GM23248 (cell line): Measurements from ENCODE around the gene RASIP1. TPM values are rescaled to one million over a fixed set of nuclear protein-coding genes. Genes with fewer than 3 reads are reported as not detected.
A peak's percentile ranks its signal among the peaks of the same experiment; 100 is the strongest.

Experiments
- DNase-seq: peaks from one replicate; pipeline ENCODE4 v3.0.0-alpha.2; 2015
- H2AFZ ChIP-seq: fragments of 200-600 bp; sonication (generic); 2 replicates; pipeline ENCODE4 v1.6.1; 2016; ENCODE audit warnings: antibody characterized with exemption
- H3F3A ChIP-seq: fragments of 200-600 bp; sonication (generic); 2 replicates; pipeline ENCODE4 v1.6.1; 2016; ENCODE audit warnings: mild to moderate bottlenecking, antibody characterized with exemption, mixed run types; ENCODE audit not compliant: insufficient read depth
- H3K27ac ChIP-seq: fragments of 200-600 bp; sonication (generic); 2 replicates; pipeline ENCODE4 v1.5.1; 2016; ENCODE audit warnings: mild to moderate bottlenecking
- H3K27me3 ChIP-seq: fragments of 200-600 bp; sonication (generic); replicated peaks from 2 replicates; pipeline ENCODE4 v1.6.1; 2016; ENCODE audit warnings: mild to moderate bottlenecking; ENCODE audit not compliant: insufficient read depth
- H3K36me3 ChIP-seq: fragments of 200-600 bp; sonication (generic); 2 replicates; pipeline ENCODE4 v1.6.1; 2016; ENCODE audit warnings: low read depth, mild to moderate bottlenecking
- H3K4me1 ChIP-seq: fragments of 200-600 bp; sonication (generic); 2 replicates; pipeline ENCODE4 v1.6.1; 2016; ENCODE audit warnings: mild to moderate bottlenecking; ENCODE audit not compliant: insufficient read depth
- H3K4me2 ChIP-seq: fragments of 200-600 bp; sonication (generic); one replicate; pipeline ENCODE4 v1.6.1; 2016; ENCODE audit warnings: mild to moderate bottlenecking; ENCODE audit not compliant: unreplicated experiment
- H3K4me3 ChIP-seq: fragments of 200-600 bp; sonication (generic); 2 replicates; pipeline ENCODE4 v1.5.1; 2016; ENCODE audit warnings: mild to moderate bottlenecking
- H3K79me2 ChIP-seq: fragments of 200-600 bp; sonication (generic); 2 replicates; pipeline ENCODE4 v1.6.1; 2016; ENCODE audit warnings: mild to moderate bottlenecking; ENCODE audit not compliant: insufficient read depth
- H3K9ac ChIP-seq: fragments of 200-600 bp; sonication (generic); 2 replicates; pipeline ENCODE4 v1.6.1; 2016; ENCODE audit warnings: mild to moderate bottlenecking
- H3K9me2 ChIP-seq: fragments of 200-600 bp; sonication (generic); 2 replicates; pipeline ENCODE4 v1.6.1; 2016; ENCODE audit warnings: mixed run types, mild to moderate bottlenecking, moderate library complexity; ENCODE audit not compliant: insufficient read depth
- H3K9me3 ChIP-seq: fragments of 200-600 bp; sonication (generic); one replicate; pipeline ENCODE4 v1.6.1; 2017; ENCODE audit warnings: low read depth
- H4K20me1 ChIP-seq: fragments of 200-600 bp; sonication (generic); 2 replicates; pipeline ENCODE4 v1.6.0; 2016; ENCODE audit not compliant: insufficient read depth
- EZH2 ChIP-seq: fragments of 200-600 bp; sonication (generic); IDR thresholded peaks from 2 replicates; pipeline ENCODE4 v1.6.1; 2018; ENCODE audit warnings: antibody characterized with exemption, mild to moderate bottlenecking; ENCODE audit not compliant: insufficient read depth, poor library complexity, severe bottlenecking
- EZH2phosphoT487 ChIP-seq: fragments of 200-600 bp; sonication (generic); IDR thresholded peaks from 2 replicates; pipeline ENCODE4 v1.6.1; 2018; ENCODE audit warnings: antibody characterized with exemption, moderate library complexity, mild to moderate bottlenecking, low read depth; ENCODE audit not compliant: insufficient read depth
- WGBS, 2 experiments: methylation state at CpG; one replicate each; pipeline ENCODE4 v1.1.6; 2015 to 2017; ENCODE audit warnings: low lambda C conversion rate in 2 of 2, low coverage in 1 of 2; ENCODE audit errors: missing lambda C conversion rate in 2 of 2; 5-methylcytosine and 5-hydroxymethylcytosine counted together
- in situ Hi-C: fragments of 300-500 bp; cut with MboI; formaldehyde crosslinking; loops from 2 replicates; pipeline ENCODE4 v1.15.0; 2020
- polyA plus RNA-seq: library from polyadenylated mRNA; unstranded; fragments of >200 nt; fragmentation: Nextera tagmentation; extraction: Ambion mirVana; gene quantifications from 2 replicates; pipeline ENCODE4 v1.2.1, GENCODE V29; 2016
- total RNA-seq: library from RNA; depleted of rRNA; stranded (reverse); fragments of >200 nt; shearing (Covaris generic); gene quantifications from 2 replicates; pipeline ENCODE4 v1.2.3, GENCODE V29; 2014

RASIP1 gene
- total and polyA plus RNA-seq, 2 experiments from 2014 or later, result 0.09 TPM; not detected in 1

GRCh38 chr19:48760504-48761205, 20.2 kb upstream of the RASIP1 start:
- Histone ChIP-seq H3K9me2 (no peaks in the 10 kb centered on the region), H3K27me3 (peaks cover 11% of the 10 kb centered on the region; the same call in 1 of the 2 replicates), H2AFZ (no peak overlapping the region), H3F3A (no peaks in the 10 kb centered on the region), H3K79me2 (no peaks in the 10 kb centered on the region), H3K9me3 (no peaks in the 10 kb centered on the region), H3K27ac (no peak overlapping the region), H3K4me1 (no peaks in the 10 kb centered on the region), H3K4me3 (no peak overlapping the region), H3K36me3 (no peaks in the 10 kb centered on the region), H3K4me2 (no peak overlapping the region), H4K20me1 (no peaks in the 10 kb centered on the region), H3K9ac (no peak overlapping the region)
- in situ Hi-C loops, result no loop called here
- peak; percentile 34 for DNase-seq
- WGBS, 2 experiments, result 45% methylated on average over 16 of the region's 16 CpGs
- TF ChIP-seq EZH2phosphoT487 (no peak), EZH2 (no peak)

- no peak overlapping the region for H3K9ac ChIP-seq
- no peak overlapping the region for H3K4me3 ChIP-seq
- no peaks in the 10 kb centered on the region for H3K4me1 ChIP-seq
- no peaks in the 10 kb centered on the region for H4K20me1 ChIP-seq
- H2AFZ ChIP-seq, result no peak overlapping the region
- no peak for TF ChIP-seq EZH2
- TF ChIP-seq EZH2phosphoT487, result no peak
- H3F3A ChIP-seq, result no peaks in the 10 kb centered on the region
- no peak for DNase-seq
- in situ Hi-C loops, result no loop called here
- H3K4me2 ChIP-seq, result no peak overlapping the region
- WGBS, 2 experiments, result 78 to 86% methylated on average over 4 to 13 of the region's 14 CpGs
- no peaks in the 10 kb centered on the region for H3K36me3 ChIP-seq
- no peaks in the 10 kb centered on the region for H3K79me2 ChIP-seq
- no peaks in the 10 kb centered on the region for H3K9me2 ChIP-seq
- no peak overlapping the region for H3K27ac ChIP-seq
- no peaks in the 10 kb centered on the region for H3K9me3 ChIP-seq
- peaks cover 14% of the 10 kb centered on the region for H3K27me3 ChIP-seq
Observed at GRCh38 chr19:48757741-48758144, 17.3 kb upstream of the RASIP1 start.

GRCh38 chr19:48757089-48757675, 16.8 kb upstream of the RASIP1 start:
- H2AFZ ChIP-seq, result no peak overlapping the region
- no peaks in the 10 kb centered on the region for H3K79me2 ChIP-seq
- no peaks in the 10 kb centered on the region for H3F3A ChIP-seq
- H3K9me3 ChIP-seq, result no peaks in the 10 kb centered on the region
- no peak overlapping the region for H3K27ac ChIP-seq
- 60 to 73% methylated on average over 11 to 12 of the region's 12 CpGs for WGBS, 2 experiments
- no peak for DNase-seq
- no peaks in the 10 kb centered on the region for H4K20me1 ChIP-seq
- peaks cover 20% of the 10 kb centered on the region for H3K27me3 ChIP-seq
- no peaks in the 10 kb centered on the region for H3K4me1 ChIP-seq
- TF ChIP-seq EZH2, result no peak
- TF ChIP-seq EZH2phosphoT487, result no peak
- no peaks in the 10 kb centered on the region for H3K36me3 ChIP-seq
- H3K9me2 ChIP-seq, result no peaks in the 10 kb centered on the region
- no peak overlapping the region for H3K4me2 ChIP-seq
- in situ Hi-C loops, result no loop called here
- H3K9ac ChIP-seq, result no peak overlapping the region
- no peak overlapping the region for H3K4me3 ChIP-seq

- in situ Hi-C loops, result no loop called here
- no peaks in the 10 kb centered on the region for H3F3A ChIP-seq
- no peak overlapping the region for H3K4me2 ChIP-seq
- no peaks in the 10 kb centered on the region for H4K20me1 ChIP-seq
- TF ChIP-seq EZH2 (no peak), EZH2phosphoT487 (no peak)
- no peak for DNase-seq
- H3K27ac ChIP-seq, result no peak overlapping the region
- 73 to 83% methylated on average over 4 to 9 of the region's 9 CpGs for WGBS, 2 experiments
- no peak overlapping the region for H3K4me3 ChIP-seq
- peaks cover 25% of the 10 kb centered on the region for H3K27me3 ChIP-seq
- H3K9me3 ChIP-seq, result no peaks in the 10 kb centered on the region
- H3K9ac ChIP-seq, result no peak overlapping the region
- no peaks in the 10 kb centered on the region for H3K9me2 ChIP-seq
- H3K79me2 ChIP-seq, result no peaks in the 10 kb centered on the region
- no peak overlapping the region for H2AFZ ChIP-seq
- H3K36me3 ChIP-seq, result no peaks in the 10 kb centered on the region
- H3K4me1 ChIP-seq, result no peaks in the 10 kb centered on the region
Observed at GRCh38 chr19:48756686-48757085, 16.3 kb upstream of the RASIP1 start.
